SU-DHL-6 (cell line): ENCODE results near the gene CERKL.

Experiments
- EZH2phosphoT487 ChIP-seq: fragments of 200-600 bp; sonication (generic), shearing (Covaris generic); conservative IDR thresholded peaks from 2 replicates; pipeline ENCODE4 v1.6.1; 2018; ENCODE audit warnings: mild to moderate bottlenecking, antibody characterized with exemption, low read length, moderate library complexity, mixed read lengths
- TF ChIP-seq, protein P1 (sequence below): fragments of 200-600 bp; sonication (generic); IDR thresholded peaks from one replicate; pipeline ENCODE4 v1.5.1; 2017; ENCODE audit warnings: antibody characterized with exemption, mild to moderate bottlenecking, low read length, moderate library complexity; ENCODE audit not compliant: insufficient read depth, poor library complexity, severe bottlenecking

DNA sequence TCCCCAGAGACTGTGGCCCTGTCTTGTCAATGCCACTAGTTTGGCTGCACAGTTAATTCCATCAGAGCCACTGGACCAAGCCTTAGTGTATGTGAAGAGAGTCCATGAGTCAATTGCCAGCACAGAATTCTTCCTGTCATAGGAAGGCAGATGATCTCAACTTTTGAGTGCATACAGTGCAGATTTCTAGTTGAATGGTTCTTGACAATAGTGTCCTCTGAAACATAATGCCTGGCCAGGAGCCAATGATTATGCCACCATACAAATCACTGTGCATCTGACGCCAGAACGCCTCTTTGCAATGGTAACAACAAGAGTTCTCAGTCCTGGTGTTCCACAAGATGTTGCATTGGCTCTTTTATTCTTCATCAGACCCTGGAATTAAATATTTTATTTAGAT is 16.3 kb upstream of the CERKL start:
- TF ChIP-seq, protein P1, sequence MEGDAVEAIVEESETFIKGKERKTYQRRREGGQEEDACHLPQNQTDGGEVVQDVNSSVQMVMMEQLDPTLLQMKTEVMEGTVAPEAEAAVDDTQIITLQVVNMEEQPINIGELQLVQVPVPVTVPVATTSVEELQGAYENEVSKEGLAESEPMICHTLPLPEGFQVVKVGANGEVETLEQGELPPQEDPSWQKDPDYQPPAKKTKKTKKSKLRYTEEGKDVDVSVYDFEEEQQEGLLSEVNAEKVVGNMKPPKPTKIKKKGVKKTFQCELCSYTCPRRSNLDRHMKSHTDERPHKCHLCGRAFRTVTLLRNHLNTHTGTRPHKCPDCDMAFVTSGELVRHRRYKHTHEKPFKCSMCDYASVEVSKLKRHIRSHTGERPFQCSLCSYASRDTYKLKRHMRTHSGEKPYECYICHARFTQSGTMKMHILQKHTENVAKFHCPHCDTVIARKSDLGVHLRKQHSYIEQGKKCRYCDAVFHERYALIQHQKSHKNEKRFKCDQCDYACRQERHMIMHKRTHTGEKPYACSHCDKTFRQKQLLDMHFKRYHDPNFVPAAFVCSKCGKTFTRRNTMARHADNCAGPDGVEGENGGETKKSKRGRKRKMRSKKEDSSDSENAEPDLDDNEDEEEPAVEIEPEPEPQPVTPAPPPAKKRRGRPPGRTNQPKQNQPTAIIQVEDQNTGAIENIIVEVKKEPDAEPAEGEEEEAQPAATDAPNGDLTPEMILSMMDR: no peak
- TF ChIP-seq EZH2phosphoT487: no peak
